Putamen (tissue), 1 donor: Measurements from ENCODE around the gene ATG2B.
A peak's percentile ranks its signal among the peaks of the same experiment; 100 is the strongest.
"Not testable (repeated sequence)": the region's sequence is repeated elsewhere in the genome, so short reads cannot be mapped to it uniquely, and the experiment has no call there.

Experiments
- DNase-seq: peaks from one replicate; pipeline ENCODE4 v3.0.0-alpha.2; 2016; ENCODE audit warnings: low spot score

Gene ATG2B

DNA sequence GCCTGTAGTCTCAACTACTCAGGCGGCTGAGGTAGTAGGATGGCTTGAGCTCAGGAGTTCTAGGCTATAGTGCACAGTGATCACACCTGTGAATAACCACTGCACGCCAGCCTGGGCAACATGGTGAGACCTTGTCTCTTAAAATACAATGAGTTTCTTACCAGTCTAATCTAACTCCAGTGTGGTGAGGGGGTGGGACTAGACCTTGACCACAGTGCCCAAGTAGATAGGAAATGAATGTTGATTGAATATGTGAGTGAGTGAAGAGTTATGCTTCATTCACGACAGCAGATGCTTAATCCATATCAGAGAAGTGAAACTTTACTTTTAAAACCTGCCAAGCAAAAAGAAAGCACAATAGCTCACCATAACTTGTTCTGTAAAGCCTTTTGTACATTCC is 17.6 kb upstream of the ATG2B start:
- no peak for DNase-seq

DNA sequence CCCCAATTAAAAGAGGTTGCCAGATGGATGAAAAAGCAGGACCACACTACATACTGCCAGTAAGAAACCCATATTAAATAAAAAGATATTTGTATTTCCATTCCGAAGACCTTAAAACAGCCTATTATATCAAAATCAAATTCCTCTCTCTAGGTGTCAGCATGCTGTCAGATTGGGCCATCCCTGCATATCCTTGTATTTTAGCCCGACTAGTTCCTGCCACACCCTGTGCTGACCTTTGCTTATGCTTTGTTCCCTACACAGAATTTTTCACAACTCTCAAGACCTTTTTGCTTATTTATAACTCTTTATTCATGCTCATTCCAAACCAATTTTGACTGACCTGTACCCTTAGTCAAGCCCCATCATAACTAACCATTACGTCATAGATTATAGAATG is 13.0 kb upstream of the ATG2B start:
- DNase-seq, result no peak

DNA sequence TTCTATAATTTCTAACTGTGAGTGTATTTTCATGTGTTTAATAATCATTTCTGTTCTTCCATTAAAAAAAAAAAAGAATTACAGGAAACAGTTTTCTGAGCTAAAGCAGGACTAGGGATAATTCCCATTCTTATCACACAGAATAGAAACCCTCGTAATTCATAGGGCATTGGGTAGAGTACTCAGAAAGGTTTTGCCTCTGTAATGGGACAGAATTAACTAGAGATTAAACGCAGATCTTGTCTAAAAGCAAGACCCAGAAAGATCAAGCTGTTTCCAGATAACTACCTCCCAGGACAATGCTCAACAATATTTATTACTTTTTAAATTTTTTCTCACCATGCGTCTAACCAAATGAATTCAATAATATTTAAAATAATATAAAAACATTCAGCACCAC is 10.4 kb upstream of the ATG2B start:
- DNase-seq, result no peak

DNA sequence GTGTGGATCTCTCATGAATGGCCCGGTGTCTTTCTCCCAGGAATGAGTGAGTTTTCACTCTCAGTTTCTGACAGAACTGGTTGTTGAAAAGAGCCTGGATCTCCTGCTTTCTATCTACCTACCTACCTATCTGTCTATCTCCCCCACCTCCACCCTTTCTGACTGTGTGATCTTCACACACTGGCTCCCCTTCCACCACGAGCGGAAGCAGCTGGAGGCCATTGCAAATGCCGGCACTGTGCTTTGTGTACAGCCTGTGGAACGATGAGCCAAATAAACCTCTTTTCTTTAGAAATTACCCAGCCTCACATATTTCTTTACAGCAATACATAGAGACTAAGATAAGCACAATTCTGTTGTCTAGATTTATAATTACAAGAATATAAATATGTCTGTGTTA is 7.4 kb upstream of the ATG2B start:
- no peak for DNase-seq

DNA sequence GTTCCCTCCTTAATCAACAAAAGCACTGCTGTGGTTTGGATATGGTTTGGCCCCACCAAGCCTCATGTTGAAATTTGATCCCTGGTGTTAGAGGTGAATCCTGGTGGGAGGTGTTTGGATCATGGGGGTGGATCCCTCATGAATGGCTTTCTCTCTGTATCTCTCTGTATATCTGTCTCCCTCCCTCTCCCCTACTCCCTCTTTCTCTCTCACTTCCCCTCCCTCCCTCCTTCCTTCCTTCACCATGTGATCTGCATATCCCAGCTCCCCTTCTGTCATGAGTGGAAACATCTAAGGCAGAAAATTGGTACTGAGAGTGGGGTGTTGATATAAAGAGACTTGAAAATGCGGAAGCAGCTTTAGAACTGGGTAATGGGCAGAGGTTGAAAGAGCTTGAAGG is 5.4 kb upstream of the ATG2B start:
- no peak for DNase-seq

DNA sequence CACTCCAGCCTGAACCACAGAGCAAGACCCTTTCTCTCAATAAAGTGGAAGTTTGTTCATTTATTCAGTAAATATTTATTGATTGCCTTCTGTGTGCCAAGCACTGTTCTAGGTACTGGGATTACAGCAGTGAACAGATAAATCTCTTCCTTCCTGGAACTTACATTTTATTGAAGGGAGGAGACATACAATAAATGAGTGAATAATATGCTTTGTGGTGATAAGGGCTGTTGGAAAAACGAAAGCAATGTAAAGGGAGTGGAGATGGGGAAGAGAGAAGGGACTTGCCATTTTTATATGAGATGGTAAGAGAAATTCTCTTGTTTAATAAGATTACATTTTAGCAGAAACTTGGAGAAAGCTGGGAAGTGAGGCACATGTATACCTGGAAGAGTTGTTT is 1.8 kb upstream of the ATG2B start:
- DNase-seq, result no peak

DNA sequence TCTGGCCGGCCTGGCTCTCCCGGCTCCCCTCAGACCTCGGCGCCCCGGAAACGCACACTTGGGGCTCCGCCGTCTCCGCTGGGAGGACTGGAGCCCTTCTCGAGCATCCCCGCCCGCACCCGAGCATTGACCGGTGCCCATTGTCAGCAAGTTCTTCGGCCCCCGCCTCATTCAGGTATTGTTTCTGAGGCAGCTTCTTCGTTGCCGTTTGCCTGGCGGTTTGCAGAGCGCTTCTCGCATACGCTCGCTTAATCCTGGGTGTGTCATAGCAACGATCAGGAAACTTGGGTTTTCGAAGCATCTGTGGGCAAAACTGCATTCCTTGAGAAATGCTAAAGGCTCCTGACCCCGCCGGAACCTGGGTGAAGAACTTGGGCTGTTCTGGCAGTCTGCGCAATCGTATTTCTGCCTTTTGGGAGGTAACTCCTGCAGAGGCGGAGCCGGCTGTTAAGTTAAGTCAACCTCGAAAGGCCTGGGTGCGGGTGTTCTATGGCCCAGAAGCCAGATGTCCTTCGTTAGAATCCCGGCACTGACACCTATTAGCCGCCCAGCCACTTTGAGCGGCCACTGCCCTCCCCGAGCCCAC is 703 bp upstream of the ATG2B start:
- peak; percentile 26 for DNase-seq

DNA sequence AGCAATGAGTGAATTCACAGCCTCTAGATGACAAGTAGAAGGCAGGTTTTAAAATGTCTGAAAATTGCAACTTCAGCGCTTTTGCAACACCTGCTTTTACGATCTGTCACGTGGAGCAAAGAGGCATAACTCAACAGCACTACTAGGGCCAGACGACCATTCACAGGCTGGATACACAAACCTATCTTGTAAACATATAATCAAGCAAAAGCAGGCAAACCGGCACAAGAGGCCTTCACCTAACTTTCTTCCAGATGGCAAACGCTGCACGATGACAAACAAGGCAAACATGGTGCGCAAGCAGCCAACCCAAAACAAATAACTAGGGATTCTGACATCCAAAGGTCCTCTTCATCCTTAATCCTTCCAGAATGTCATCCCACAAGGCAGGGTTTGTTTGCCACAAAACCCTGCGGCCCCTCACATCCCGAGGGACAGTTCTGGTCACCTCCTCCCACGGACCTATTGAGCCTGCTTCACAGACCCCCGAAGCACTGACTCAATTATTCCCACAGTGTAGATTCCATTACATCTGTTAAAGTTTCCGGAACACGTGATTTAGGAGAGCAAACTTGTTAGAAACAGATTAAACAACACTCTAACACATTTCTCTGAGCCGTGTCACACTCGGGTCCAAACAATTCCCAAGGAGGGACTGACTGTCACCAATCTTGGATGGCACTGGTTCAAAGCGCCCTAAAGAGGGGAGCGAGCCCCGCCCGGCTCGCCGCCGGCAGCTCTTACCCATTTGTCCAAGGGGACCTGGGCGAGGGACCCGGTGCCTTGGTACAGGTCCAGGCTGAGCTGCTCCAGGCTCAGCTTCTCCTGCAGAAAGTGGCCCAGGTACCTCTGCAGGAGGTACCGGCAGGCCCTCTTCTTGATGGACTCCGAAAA is 823 bp downstream of the ATG2B start:
- DNase-seq, result peak; percentile 58

DNA sequence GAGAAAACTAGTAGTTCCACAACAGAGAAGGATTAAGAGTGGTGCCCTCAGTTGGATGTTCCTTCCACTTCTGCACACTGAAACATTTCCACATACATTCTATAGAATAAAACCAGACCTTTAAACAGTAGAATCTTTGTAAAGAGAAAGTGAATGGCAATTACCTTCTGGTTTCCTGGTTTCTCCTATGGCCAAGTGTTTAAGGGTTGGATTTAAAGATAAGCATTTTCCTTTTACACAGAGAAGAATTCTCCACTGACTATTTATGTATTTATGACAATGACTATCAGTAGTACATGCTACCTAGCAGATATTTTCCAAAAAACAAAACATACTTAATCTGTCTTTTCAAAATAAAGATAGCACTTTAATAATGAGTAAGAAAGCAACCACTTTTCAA is 3.2 kb downstream of the ATG2B start:
- no peak for DNase-seq

DNA sequence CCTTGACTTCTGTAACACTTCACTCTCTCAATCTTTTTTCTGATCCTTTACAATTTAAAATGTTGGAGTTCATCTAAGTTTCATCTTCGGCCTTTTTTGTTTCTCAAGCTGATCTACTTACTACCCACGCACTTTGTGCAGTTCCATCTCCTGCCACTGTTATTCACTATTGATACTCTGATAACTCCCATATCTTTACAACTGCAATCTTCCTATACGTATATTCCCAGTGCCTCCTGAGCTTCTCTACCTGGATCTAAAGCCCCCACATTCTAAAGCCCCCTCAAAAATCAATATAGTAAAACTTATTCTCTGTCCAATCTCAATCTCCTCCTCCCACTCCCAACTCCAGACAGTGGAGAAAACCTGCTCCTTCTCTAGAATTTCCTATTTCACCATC is 5.9 kb downstream of the ATG2B start:
- no peak for DNase-seq

DNA sequence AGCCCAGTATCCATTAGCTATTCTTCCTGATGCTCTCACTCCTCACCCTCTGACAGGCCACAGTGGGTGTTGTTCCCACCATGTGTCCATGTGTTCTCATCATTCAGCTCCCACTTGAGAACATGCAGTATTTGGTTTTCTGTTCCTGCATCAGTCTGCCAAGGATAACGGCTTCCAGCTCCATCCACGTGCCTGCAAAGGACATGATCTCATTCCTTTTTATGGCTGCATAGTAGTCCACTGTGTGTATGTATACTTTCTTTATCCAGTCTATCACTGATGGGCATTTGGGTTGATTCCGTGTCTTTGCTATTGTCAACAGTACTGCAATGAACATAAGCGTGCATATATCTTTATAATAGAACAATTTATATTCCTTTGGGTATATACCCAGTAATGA is 8.9 kb downstream of the ATG2B start:
- DNase-seq, result no peak

DNA sequence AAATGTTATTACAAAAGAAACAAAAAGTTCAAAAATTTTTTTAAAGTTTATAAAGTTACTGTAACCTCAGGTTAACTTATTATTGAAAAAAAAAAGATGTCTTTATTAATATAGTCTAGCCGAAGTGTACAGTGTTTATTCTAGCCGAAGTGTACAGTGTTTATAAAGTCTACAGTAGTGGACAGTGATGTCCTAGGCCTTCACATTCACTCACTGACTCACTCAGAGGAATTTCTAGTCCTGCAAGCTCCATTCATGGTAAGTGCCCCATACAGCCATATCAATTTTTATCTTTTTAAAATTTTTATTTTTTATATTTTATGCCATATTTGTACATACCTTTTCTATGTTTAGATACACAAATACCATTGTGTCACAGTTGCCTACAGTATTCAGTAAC is 10.4 kb downstream of the ATG2B start:
- no peak for DNase-seq

DNA sequence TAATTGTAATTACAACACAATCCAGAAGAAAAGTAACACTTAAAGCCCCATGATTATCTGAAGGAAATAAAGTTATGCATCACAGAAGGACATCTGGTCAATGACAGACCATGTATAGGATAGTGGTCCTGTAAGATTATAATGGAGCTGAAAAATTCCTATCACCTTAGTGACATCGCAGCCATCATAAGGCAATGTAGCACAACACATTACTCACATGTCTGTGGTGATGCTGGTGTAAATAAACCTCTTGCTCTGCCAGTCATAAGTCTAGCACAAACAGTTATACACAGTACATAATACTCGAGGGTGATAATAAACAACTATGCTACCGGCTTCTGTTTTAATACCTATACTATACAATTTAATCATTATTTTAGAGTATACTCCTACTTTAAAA is 11.2 kb downstream of the ATG2B start:
- no peak for DNase-seq

DNA sequence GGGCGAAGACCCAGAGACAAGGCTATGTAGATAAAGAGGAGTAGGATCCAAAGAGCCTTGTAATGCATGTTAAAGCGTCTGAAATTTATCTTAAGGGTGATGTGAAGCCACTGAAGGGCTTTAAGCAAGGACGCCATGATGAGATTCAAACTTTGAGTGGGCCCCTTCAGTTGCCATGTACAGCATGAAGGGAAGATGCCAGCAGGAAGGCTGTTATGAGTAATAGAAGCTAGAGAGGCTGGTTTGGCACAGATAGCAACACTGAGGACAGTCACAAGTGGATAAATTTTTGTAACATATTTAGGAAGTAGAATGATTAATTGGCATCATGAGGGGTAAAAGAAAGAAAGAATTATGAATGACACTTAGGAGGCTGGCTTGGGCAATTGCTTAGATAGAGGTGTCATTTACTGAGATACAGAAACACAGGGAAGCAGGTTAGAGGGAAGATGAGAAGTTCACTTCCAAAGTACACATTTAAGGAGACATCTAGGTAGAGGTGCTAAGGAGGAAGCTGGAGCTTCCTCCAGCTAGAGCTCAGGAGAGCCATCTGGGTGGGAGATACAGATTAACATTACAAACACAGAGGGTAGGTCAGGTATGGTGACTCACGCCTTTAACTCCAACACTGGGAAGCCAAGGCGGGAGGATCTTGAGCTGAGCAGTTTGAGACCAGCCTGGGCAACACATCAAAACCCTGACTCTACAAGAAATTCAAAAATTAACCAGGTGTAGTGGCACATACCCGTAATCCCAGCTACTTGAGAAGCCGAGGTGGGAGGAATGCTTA is 13.7 kb downstream of the ATG2B start:
- no peak for DNase-seq

DNA sequence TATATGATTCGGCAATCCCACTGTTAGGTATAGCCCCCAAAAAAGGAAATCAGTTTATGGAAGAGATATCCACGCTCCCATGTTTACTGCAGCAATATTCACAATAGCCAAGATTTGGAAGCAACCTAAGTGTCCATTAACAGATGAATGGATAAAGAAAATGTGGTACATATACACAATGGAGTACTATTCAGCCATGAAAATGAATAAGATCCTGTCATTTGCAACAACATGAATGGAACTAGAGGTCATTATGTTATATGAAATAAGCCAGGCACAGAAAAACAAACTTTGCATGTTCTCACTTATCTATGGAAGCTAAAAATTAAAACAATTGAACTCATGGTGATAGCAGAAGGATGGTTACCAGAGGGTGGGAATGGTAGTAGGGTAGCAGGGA is 15.2 kb downstream of the ATG2B start:
- not testable (repeated sequence) for DNase-seq

DNA sequence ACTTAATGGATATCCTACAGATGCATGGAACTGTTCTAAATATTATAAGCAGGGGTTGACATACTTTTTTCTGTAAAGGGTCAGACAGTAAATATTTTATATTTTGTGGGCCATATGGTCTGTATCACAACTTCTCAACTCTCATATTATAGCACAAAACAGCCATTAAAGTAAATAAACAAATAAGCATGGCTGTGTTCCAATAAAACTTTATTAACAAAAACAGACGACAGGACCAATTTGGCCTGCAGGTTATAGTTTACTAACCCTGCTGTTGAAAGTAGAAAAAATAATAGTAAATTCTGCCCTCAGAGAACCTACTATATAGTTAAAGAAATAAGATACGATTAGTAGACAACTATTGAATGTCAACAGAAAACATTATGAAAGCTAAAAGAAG is 17.5 kb downstream of the ATG2B start:
- no peak for DNase-seq

DNA sequence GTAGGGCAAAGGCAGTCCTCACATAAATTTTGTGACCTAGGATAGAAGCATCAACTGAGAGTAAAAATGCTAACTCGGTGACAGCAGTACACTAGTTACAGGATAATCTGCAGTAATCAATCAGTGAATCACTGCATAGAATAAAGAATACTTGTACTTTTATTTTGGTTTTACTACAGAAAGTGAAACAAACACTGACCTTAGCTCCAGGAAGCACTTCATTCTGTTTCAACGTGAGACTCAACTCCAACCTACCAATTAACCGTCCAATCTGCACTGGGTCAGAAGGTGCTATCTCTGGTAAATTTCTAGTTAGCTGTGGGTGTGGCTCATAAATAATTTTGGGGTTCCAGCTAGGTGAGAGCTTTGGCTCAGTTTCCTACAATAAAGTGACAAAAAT is 21.8 kb downstream of the ATG2B start:
- no peak for DNase-seq

DNA sequence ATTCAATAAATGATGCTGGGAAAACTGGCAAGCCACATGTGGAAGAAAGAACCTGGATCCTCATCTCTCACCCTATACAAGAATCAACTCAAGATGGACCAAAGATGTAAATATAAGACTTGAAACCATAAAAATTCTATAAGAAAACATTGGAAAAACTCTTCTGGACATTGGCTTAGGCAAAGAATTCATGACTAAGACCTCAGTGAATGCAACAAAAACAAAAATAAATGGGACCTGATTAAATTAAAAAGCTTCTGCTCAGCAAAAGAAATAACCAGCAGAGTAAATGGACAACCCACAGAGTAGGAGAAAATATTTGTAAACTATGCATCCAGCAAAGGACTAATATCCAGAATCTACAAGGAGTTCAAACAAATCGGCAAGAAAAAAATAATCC is 24.6 kb downstream of the ATG2B start:
- no peak for DNase-seq

DNA sequence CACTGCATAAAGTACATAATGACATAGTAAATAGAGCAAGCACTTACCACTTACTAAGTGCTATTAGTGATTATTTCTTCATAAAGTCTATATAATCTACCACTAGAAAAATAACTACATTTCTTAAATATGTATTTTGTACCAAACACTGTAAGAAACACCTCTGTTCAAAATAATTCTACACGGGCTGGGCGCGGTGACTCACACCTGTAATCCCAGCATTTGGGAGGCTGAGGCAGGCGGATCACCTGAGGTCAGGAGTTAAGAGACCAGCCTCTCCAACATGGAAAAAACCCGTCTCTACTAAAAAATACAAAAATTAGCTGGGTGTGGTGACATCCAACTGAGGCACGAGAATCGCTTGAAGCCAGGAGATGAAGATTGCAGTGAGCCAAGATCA is 38.9 kb downstream of the ATG2B start:
- DNase-seq, result no peak

DNA sequence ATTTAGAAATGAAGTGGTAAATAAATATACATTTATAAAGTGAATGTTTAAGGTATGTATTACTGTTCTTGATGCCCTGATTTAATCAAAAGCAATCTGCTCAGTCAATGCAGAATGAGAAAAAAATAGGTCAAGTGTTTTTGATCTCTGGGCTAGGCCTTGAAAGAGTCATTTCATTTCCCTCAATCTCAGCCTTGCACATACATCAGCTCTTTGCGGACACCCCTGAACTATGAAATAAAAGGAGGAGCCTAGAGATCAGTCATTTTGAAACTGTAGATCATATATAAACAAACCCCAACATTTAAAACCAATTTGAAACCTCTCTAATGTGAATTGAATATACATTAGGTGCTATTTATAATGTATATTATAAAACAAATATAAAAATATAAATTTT is 42.5 kb downstream of the ATG2B start:
- DNase-seq, result no peak

DNA sequence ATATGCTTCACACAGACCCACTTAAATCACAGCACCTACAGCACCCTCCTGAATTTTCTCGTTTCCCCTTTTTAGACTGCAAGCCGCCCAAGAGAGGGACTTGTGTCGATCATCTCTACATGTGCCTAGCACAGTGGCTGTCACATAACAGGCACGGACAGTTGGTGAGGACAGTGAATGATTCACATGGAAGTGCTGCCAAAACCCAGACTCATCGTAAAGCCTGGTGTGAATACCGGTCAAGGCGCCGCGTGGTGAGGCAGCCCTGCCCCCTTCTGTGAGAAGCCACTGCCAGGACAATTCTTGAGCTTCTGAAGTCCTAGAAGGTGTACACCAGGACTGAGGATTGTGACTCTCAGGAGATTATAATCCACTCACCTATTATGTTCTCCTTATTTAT is 44.3 kb downstream of the ATG2B start:
- no peak for DNase-seq

DNA sequence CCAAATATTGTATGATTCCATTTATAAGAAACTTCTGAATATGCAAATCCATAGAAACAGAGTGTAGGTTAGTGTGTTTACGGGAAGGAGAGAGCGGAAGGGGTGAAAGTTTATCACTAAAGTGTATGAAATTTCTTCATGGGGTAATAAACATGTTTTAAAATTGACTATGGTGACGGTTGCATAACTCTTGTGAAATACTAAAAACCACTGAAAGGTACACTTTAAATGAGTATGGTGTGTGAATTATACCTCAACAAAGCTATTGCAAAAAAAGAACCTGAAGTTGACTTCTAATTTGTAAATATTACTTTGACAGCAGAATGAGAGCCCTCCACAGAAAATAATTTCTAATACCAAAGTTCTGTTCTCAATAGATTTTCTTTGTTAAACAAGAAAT is 47.1 kb downstream of the ATG2B start:
- DNase-seq, result no peak

DNA sequence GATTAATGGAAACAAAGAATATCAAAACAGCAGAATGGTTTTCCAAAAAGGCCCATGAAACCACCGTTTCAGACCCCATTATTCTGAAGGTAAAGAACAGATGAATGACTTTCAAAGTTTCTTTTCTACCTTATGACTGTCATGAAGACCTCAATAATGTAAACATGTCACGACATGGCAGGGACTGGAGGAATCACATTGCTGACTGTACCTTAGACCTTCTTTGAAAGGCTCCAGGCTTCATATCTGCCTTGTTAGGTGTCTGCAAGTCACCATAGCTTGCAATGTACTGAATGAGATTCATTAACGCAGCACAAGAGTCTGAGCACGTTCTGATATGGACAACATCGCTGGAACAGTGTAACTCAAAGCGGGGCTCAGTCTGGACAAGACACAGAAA is 52.2 kb downstream of the ATG2B start:
- DNase-seq, result no peak
